Stimulated activated naive B cell treated with anti-CD40 and anti-IgM and Interleukin-4, amounts not matched to agents 10 μg/mL and 1 μg/mL and 100 μg/mL, for 72 hours (primary cell): Measurements from ENCODE around the gene CTTN.

Experiments
- ATAC-seq, 2 donors: fragments of 150-1000 bp; cut with Tn5 transposase; replicated peaks; 2 replicates each; pipeline ENCODE4 v1.10.0; 2021; ENCODE audit warnings: moderate library complexity in 1 of 2
- DNase-seq: peaks from one replicate; pipeline ENCODE4 v3.0.0; 2021
- H3K27ac Mint-ChIP-seq: one replicate; pipeline ENCODE4 v1.8.0; 2022; ENCODE audit warnings: mild to moderate bottlenecking, mixed read lengths
- H3K27me3 Mint-ChIP-seq, 2 donors: one replicate each; pipeline ENCODE4 v1.8.0; 2022; ENCODE audit warnings: mixed read lengths in 2 of 2
- H3K36me3 Mint-ChIP-seq, 2 donors: one replicate each; pipeline ENCODE4 v1.8.0; 2022; ENCODE audit warnings: mixed read lengths in 2 of 2, mild to moderate bottlenecking in 1 of 2
- H3K4me1 Mint-ChIP-seq, 2 donors: one replicate each; pipeline ENCODE4 v1.8.0; 2022; ENCODE audit warnings: mixed read lengths in 2 of 2, mild to moderate bottlenecking in 1 of 2
- H3K4me3 Mint-ChIP-seq, 2 donors: one replicate each; pipeline ENCODE4 v1.8.0; 2022; ENCODE audit warnings: mild to moderate bottlenecking in 2 of 2, mixed read lengths in 2 of 2, moderate library complexity in 1 of 2
- H3K9me3 Mint-ChIP-seq, 2 donors: one replicate each; pipeline ENCODE4 v1.8.0; 2022; ENCODE audit warnings: mixed read lengths in 2 of 2, mild to moderate bottlenecking in 1 of 2

Gene CTTN

GRCh38 chr11:70468256-70469195 is 70.2 kb downstream of the CTTN start:
- no peak overlapping the region for H3K27ac Mint-ChIP-seq
- no peaks in the 10 kb centered on the region for H3K36me3 Mint-ChIP-seq
- peaks cover 47 to 52% of the 10 kb centered on the region in 2 donors for H3K27me3 Mint-ChIP-seq
- peaks cover 12 to 24% of the 10 kb centered on the region in 2 donors for H3K4me1 Mint-ChIP-seq
- no peak overlapping the region for H3K4me3 Mint-ChIP-seq
- ATAC-seq: no peak
- no peak for DNase-seq
- H3K9me3 Mint-ChIP-seq: no peaks in the 10 kb centered on the region

- Mint-ChIP-seq H3K27me3 (peaks cover 41 to 46% of the 10 kb centered on the region in 2 donors), H3K9me3 (no peaks in the 10 kb centered on the region), H3K36me3 (no peaks in the 10 kb centered on the region), H3K27ac (no peak overlapping the region), H3K4me3 (no peak overlapping the region), H3K4me1 (peaks cover 12 to 17% of the 10 kb centered on the region in 2 donors)
- DNase-seq (no peak), ATAC-seq (peak; percentile 79 to 83)
Measured at GRCh38 chr11:70470127-70470526, 71.8 kb downstream of the CTTN start.

- no peaks in the 10 kb centered on the region for H3K9me3 Mint-ChIP-seq
- peaks cover 30 to 36% of the 10 kb centered on the region in 2 donors for H3K27me3 Mint-ChIP-seq
- no peak overlapping the region for H3K4me3 Mint-ChIP-seq
- peaks cover 11 to 12% of the 10 kb centered on the region in 2 donors for H3K4me1 Mint-ChIP-seq
- H3K27ac Mint-ChIP-seq: no peak overlapping the region
- no peak for ATAC-seq
- DNase-seq: no peak
- no peaks in the 10 kb centered on the region for H3K36me3 Mint-ChIP-seq
Measured at GRCh38 chr11:70471254-70471653, 72.9 kb downstream of the CTTN start.

GRCh38 chr11:70472240-70472639 is 73.9 kb downstream of the CTTN start:
- H3K27me3 Mint-ChIP-seq: peaks cover 35 to 41% of the 10 kb centered on the region in 2 donors
- H3K4me3 Mint-ChIP-seq: no peak overlapping the region
- no peak for DNase-seq
- H3K4me1 Mint-ChIP-seq: peaks cover 11 to 12% of the 10 kb centered on the region in 2 donors
- no peak overlapping the region for H3K27ac Mint-ChIP-seq
- no peaks in the 10 kb centered on the region for H3K9me3 Mint-ChIP-seq
- H3K36me3 Mint-ChIP-seq: no peaks in the 10 kb centered on the region
- ATAC-seq: no peak

GRCh38 chr11:70473186-70473872 is 75.0 kb downstream of the CTTN start:
- DNase-seq (no peak), ATAC-seq (no peak)
- Mint-ChIP-seq H3K36me3 (no peaks in the 10 kb centered on the region), H3K9me3 (no peaks in the 10 kb centered on the region), H3K27ac (no peak overlapping the region), H3K27me3 (peaks cover 35 to 38% of the 10 kb centered on the region in 2 donors), H3K4me1 (peaks cover 11 to 12% of the 10 kb centered on the region in 2 donors), H3K4me3 (no peak overlapping the region)

DNA sequence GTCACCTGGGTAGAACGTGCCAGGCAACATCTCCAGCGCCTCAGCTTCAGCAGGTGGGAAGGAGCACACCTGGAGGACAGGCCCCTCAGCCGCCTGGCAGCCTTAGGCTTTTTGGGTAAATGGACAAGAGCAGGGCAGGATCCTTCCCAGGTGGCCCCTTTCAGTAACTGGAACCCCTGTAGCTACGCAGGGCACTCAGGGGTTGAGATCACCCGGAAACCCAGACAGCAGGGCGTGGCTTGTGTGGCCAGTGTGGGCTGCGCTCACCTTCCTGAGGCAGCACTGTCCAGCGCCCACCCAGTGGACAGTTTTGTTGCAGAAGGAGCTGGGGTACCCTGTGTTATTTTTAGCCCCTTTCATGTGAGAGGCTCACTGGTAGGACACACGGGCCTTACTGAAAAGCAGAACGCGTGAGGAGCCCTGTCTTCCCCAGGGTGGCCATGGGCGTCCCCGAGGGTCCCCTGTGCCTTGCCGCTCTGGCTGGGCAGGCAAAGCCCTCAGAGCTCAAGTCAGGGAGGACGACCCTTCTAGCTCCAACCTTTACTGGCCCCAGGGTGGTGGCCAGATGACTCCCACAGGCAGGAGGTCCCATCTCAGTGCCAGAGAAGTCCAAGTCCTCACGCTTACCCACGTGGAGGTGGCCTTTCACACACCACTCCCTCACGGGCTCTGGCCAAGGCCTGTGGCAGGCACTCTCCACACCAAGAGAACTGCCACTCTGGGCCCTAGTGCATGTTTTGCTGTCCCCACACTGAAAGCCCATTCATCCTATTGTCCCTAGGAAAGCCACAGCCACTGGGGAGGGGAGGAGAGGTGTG is 75.8 kb downstream of the CTTN start:
- no peaks in the 10 kb centered on the region for H3K9me3 Mint-ChIP-seq
- no peak overlapping the region for H3K27ac Mint-ChIP-seq
- peaks cover 35% of the 10 kb centered on the region in 2 donors for H3K27me3 Mint-ChIP-seq
- DNase-seq (no peak), ATAC-seq (no peak)
- peaks cover 8 to 12% of the 10 kb centered on the region in 2 donors for H3K4me1 Mint-ChIP-seq
- no peaks in the 10 kb centered on the region for H3K36me3 Mint-ChIP-seq
- no peak overlapping the region for H3K4me3 Mint-ChIP-seq

GRCh38 chr11:70474710-70475109 is 76.4 kb downstream of the CTTN start:
- H3K4me1 Mint-ChIP-seq: peaks cover 8 to 11% of the 10 kb centered on the region in 2 donors
- H3K4me3 Mint-ChIP-seq: no peak overlapping the region
- ATAC-seq (no peak), DNase-seq (no peak)
- no peaks in the 10 kb centered on the region for H3K9me3 Mint-ChIP-seq
- no peak overlapping the region for H3K27ac Mint-ChIP-seq
- no peaks in the 10 kb centered on the region for H3K36me3 Mint-ChIP-seq
- H3K27me3 Mint-ChIP-seq: peaks cover 35% of the 10 kb centered on the region in 2 donors

DNA sequence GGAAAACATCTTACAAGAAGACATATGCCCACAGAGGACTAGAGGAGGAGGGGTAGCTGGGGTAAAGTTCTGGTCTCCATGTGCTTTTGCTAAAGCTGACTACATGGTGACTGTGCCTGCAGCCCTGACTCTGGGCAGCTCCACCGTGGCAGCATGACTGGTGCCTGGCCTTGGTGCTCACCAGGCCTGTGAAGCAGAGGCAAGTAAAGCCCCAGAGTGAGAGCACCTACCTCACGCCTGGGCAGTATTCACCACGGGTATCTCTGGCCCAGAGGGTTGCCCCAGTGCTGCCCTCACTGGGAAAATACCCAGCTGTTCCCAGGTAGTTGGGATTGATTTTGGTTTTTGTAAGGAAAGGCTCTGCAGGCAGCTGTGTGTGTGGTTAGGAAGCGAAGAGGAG is 78.3 kb downstream of the CTTN start:
- no peak overlapping the region for H3K27ac Mint-ChIP-seq
- H3K36me3 Mint-ChIP-seq: no peaks in the 10 kb centered on the region
- H3K9me3 Mint-ChIP-seq: no peaks in the 10 kb centered on the region
- ATAC-seq (no peak), DNase-seq (no peak)
- no peak overlapping the region for H3K4me3 Mint-ChIP-seq
- H3K27me3 Mint-ChIP-seq: peaks cover 25 to 29% of the 10 kb centered on the region in 2 donors
- no peaks in the 10 kb centered on the region for H3K4me1 Mint-ChIP-seq

DNA sequence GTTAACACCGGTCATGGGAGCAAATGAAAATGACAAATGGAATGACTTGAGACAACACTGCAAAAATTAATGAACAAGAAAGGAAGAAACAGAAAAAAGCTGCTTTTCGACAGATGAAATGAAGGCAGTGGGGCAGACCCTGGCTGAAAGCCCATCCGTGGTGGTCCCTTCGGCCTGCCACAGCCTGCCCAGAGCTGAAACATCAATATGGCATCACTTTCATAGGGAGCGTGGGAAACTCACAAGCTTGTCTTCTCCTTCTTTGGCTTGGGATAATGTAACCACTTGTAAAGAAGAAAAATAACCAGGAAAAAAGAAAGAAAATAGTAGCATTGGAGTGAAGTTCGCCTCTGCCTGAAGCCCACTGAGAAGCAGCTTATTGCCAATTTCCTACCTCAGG is 78.8 kb downstream of the CTTN start:
- DNase-seq (no peak), ATAC-seq (no peak)
- Mint-ChIP-seq H3K27ac (no peak overlapping the region), H3K9me3 (no peaks in the 10 kb centered on the region), H3K27me3 (peaks cover 20 to 29% of the 10 kb centered on the region in 2 donors), H3K36me3 (no peaks in the 10 kb centered on the region), H3K4me1 (no peaks in the 10 kb centered on the region), H3K4me3 (no peak overlapping the region)

DNA sequence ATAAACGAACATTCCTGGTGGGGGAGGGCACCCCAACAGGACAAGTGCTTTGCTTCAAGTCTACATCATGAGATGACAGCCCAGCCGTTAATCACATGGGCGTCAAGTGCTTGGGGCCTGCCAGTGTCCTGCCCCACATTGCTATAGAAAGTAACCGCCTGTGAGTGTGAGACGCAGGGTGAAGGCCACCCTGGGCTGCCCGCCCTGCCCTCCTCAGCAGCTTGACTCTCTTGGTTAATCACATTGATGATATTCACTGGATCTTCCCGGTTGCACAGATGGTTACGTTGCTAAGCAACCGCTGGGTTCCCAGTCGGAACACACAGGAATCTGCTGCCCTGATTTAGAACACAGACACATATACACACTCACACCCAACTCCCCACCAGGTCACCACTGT is 79.3 kb downstream of the CTTN start:
- H3K27ac Mint-ChIP-seq: no peak overlapping the region

DNA sequence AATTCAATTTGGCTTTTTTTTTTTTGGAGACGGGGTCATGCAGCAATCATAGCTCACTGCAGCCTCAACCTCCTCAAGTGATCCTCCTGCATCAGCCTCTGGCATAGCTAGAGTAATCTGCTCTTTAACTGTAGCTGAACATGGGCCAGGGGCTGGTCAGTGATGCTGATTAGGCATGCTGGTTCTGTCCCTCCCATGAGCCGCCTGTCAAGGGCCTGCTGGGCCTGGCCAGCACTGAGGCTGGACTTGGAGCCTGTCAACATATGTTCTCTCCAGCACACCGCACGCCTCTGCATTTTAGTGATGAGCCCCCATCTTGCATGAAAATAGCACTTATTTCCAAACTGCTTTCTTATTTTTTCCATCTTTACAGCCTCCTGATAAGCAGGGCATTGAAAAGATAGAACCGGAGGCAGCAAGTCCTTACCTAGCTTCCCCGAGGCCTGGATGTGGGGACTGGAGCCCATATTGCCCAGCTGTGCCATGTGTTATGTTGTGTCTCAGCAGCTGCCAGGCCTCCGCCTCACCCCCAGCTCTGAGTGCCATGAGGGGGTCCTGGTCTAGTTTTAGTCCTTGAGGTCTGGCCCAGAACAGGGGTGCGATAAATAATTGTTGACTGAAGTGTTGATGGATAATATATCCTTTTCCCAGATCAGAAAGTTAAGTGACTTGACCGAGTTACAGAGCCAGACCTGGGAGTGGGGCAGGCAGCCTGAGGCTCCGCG is 80.0 kb downstream of the CTTN start:
- no peaks in the 10 kb centered on the region for H3K9me3 Mint-ChIP-seq
- no peaks in the 10 kb centered on the region for H3K36me3 Mint-ChIP-seq
- peaks cover 11 to 22% of the 10 kb centered on the region in 2 donors for H3K27me3 Mint-ChIP-seq
- H3K27ac Mint-ChIP-seq: no peak overlapping the region
- no peak overlapping the region for H3K4me3 Mint-ChIP-seq
- H3K4me1 Mint-ChIP-seq: no peaks in the 10 kb centered on the region
- DNase-seq: no peak
- ATAC-seq: no peak

More for the DNA sequence above, 79.3 kb downstream of the CTTN start:
- H3K4me1 Mint-ChIP-seq: no peaks in the 10 kb centered on the region
- H3K36me3 Mint-ChIP-seq: no peaks in the 10 kb centered on the region
- ATAC-seq (no peak), DNase-seq (no peak)
- H3K9me3 Mint-ChIP-seq: no peaks in the 10 kb centered on the region
- peaks cover 17 to 28% of the 10 kb centered on the region in 2 donors for H3K27me3 Mint-ChIP-seq
- no peak overlapping the region for H3K4me3 Mint-ChIP-seq

DNA sequence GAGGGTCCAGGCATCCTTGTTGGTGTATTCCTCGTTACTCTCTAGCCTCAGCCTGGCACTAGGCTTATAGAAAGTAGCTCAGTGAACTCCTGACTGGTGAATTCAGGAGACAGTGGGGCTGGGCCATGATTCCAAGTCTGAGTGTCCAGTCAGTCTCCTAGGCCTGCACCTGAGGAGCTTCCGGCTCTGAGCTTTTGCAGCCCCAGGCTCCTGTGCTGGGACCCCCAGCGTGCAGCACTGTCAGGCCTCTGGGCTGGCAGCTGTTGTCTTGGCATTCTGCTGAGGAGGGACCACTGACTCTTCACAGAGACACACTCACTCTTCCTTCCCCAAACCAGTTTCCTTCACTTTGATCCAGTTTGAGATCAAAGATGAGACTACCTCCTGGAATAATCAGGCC is 82.4 kb downstream of the CTTN start:
- H3K36me3 Mint-ChIP-seq: no peaks in the 10 kb centered on the region
- peaks cover 12 to 23% of the 10 kb centered on the region in 2 donors for H3K27me3 Mint-ChIP-seq
- DNase-seq (no peak), ATAC-seq (no peak)
- H3K4me1 Mint-ChIP-seq: no peaks in the 10 kb centered on the region
- no peak overlapping the region for H3K27ac Mint-ChIP-seq
- H3K9me3 Mint-ChIP-seq: no peaks in the 10 kb centered on the region
- H3K4me3 Mint-ChIP-seq: no peak overlapping the region

GRCh38 chr11:70481625-70482528 is 83.5 kb downstream of the CTTN start:
- Mint-ChIP-seq H3K4me3 (no peak overlapping the region), H3K9me3 (no peaks in the 10 kb centered on the region), H3K4me1 (no peaks in the 10 kb centered on the region), H3K27ac (no peak overlapping the region), H3K36me3 (no peaks in the 10 kb centered on the region), H3K27me3 (peaks cover 9 to 20% of the 10 kb centered on the region in 2 donors)
- ATAC-seq: no peak
- DNase-seq: no peak
